ENCODE measurements around the gene ITPR3. TPM values are rescaled to one million over a fixed set of nuclear protein-coding genes. Genes with fewer than 3 reads are reported as not detected.

ITPR3 gene
- total RNA-seq, 1 donor: 15.1 TPM

DNA sequence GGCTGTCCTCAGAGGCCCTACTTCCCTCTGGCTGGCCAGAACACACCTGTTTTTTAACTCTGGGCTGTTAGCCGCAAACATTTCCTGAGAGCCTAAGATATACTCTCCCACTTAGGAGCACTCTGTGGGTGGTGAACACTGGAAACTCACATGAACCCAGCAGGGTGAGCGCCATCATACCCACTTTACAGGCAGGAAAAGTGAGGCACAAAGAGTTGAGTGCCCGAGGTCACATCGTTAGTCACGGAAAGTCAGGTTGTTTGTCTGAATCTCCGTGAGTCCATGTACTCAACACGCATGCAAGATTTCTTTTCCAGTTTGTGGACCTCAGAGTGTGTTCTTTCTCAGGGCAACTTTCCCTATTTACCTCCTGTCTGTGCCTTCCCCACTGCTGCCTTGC is 43.0 kb upstream of the ITPR3 start:
- H3K4me3 ChIP-seq (ENCODE audit: low read depth, low read length): peak overlapping the region; percentile 85
- no peak for DNase-seq (ENCODE audit: low read depth)
- TF ChIP-seq CTCF (IDR thresholded peaks at IDR 0.05; ENCODE audit: insufficient read depth, low read depth, low read length): no peak

GRCh38 chr6:33578588-33579011 is 42.5 kb upstream of the ITPR3 start:
- TF ChIP-seq CTCF (IDR thresholded peaks at IDR 0.05; ENCODE audit: insufficient read depth, low read depth, low read length): no peak
- H3K4me3 ChIP-seq (ENCODE audit: low read depth, low read length): peak overlapping the region; percentile 85
- DNase-seq (ENCODE audit: low read depth): no peak

- peak within 1 kb of the TSS; percentile 85 for H3K4me3 ChIP-seq (ENCODE audit: low read depth, low read length)
- peak; percentile 23 for TF ChIP-seq CTCF (IDR thresholded peaks at IDR 0.05; ENCODE audit: insufficient read depth, low read depth, low read length)
- DNase-seq (ENCODE audit: low read depth): peak; percentile 92
Observed at GRCh38 chr6:33579828-33580714, 41.1 kb upstream of the ITPR3 start, which contains the start of gene BAK1. Gene BAK1 (minus strand): TSS chr6:33580276. CDS start chr6:33577604, 2,672 bp downstream.

- no peak for DNase-seq (ENCODE audit: low read depth)
- TF ChIP-seq CTCF (IDR thresholded peaks at IDR 0.05; ENCODE audit: insufficient read depth, low read depth, low read length): no peak
- no peak overlapping the region for H3K4me3 ChIP-seq (ENCODE audit: low read depth, low read length)
Observed at GRCh38 chr6:33581186-33581585, 39.9 kb upstream of the ITPR3 start.

GRCh38 chr6:33583591-33584155 is 37.4 kb upstream of the ITPR3 start:
- no peak overlapping the region for H3K4me3 ChIP-seq (ENCODE audit: low read depth, low read length)
- peak; percentile 39 for TF ChIP-seq CTCF (IDR thresholded peaks at IDR 0.05; ENCODE audit: insufficient read depth, low read depth, low read length)
- DNase-seq (ENCODE audit: low read depth): no peak

DNA sequence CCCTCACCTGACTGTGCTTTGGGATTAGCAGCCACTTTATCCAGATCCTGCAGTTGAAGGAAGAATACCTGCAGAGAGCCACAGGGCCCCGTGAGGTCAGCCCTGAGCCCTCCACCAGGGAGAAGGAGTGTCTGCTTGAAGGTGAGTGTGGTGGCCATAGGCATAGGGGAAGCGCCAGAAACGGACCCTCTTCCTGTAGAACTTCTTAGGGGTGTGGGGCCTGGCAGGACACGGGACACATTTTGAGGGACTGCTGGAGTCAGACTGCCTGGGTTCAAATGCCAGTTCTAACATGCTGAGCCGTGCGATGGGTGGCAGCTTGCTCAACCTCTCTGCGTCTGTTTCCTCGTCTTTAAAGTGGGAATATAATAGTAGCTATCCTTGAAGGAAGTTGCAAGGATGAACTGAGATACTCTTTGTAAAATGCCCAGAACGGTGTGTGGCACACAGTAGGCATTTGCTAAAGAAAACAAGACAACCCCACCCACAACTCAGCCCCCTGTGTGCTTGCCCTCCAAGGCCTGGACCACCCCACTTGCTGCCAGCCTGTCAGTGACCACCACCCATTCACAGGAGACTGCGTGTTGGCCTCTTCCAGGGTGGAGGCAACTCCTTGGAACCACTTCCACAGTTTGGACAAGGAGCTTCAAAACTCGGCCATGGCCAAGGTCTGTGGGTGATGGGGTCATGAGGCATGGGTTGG is 36.3 kb upstream of the ITPR3 start:
- DNase-seq (ENCODE audit: low read depth): no peak
- no peak overlapping the region for H3K4me3 ChIP-seq (ENCODE audit: low read depth, low read length)
- TF ChIP-seq CTCF (IDR thresholded peaks at IDR 0.05; ENCODE audit: insufficient read depth, low read depth, low read length): no peak
